Fibroblast of skin of scalp (primary cell): ENCODE measurements around the gene GRAMD4.

ENCODE experiments used
- DNase-seq: peaks from one replicate; pipeline ENCODE4 v3.0.0-alpha.2; 2013

Gene GRAMD4

GRCh38 chr22:46598737-46599424 lies 21.3 kb upstream of the GRAMD4 start:
- no peak for DNase-seq

GRCh38 chr22:46600273-46600796 lies 19.9 kb upstream of the GRAMD4 start:
- DNase-seq: no peak

GRCh38 chr22:46602025-46602424 lies 18.2 kb upstream of the GRAMD4 start:
- no peak for DNase-seq

- no peak for DNase-seq
Observed at GRCh38 chr22:46604306-46604690, 15.9 kb upstream of the GRAMD4 start.

GRCh38 chr22:46605117-46605516 lies 15.1 kb upstream of the GRAMD4 start:
- no peak for DNase-seq

- no peak for DNase-seq
Observed at GRCh38 chr22:46606886-46607285, 13.3 kb upstream of the GRAMD4 start.

- DNase-seq: no peak
Observed at GRCh38 chr22:46607483-46608114, 12.6 kb upstream of the GRAMD4 start.

- no peak for DNase-seq
Observed at GRCh38 chr22:46609175-46609690, 11.0 kb upstream of the GRAMD4 start.

GRCh38 chr22:46609724-46610201 lies 10.4 kb upstream of the GRAMD4 start:
- no peak for DNase-seq

- DNase-seq: no peak
Observed at GRCh38 chr22:46610356-46610755, 9.8 kb upstream of the GRAMD4 start.

GRCh38 chr22:46611189-46611588 lies 9.0 kb upstream of the GRAMD4 start:
- no peak for DNase-seq

GRCh38 chr22:46612341-46612903 lies 7.8 kb upstream of the GRAMD4 start:
- no peak for DNase-seq

- DNase-seq: no peak
Observed at GRCh38 chr22:46612904-46613605, 7.1 kb upstream of the GRAMD4 start.

GRCh38 chr22:46613606-46614021 lies 6.6 kb upstream of the GRAMD4 start:
- DNase-seq: no peak

GRCh38 chr22:46614025-46614931 lies 5.9 kb upstream of the GRAMD4 start:
- DNase-seq: no peak

GRCh38 chr22:46617207-46617985 lies 2.8 kb upstream of the GRAMD4 start:
- peak; percentile 32 for DNase-seq

GRCh38 chr22:46617986-46618647 lies 2.1 kb upstream of the GRAMD4 start:
- no peak for DNase-seq

GRCh38 chr22:46618667-46619066 lies 1.5 kb upstream of the GRAMD4 start:
- DNase-seq: no peak

GRCh38 chr22:46619240-46619829 lies 851 bp upstream of the GRAMD4 start:
- no peak for DNase-seq
